A549 treated with DMSO at 1 μM for 4 hours (cell line): Measurements from ENCODE around the gene NUPR1. TPM values are rescaled to one million over a fixed set of nuclear protein-coding genes. Genes with fewer than 3 reads are reported as not detected.

Experiments
- total RNA-seq: library from RNA; stranded (reverse); fragments of 200-300 nt; extraction: Qiagen RNA extraction; gene quantifications from 5 replicates; pipeline ENCODE4 v1.2.3, GENCODE V29; 2022; ENCODE audit warnings: low read depth

Gene NUPR1, protein sequence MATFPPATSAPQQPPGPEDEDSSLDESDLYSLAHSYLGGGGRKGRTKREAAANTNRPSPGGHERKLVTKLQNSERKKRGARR
- 12.6 to 15.5 TPM (median 14.8 TPM) in 5 replicates for total RNA-seq

DNA sequence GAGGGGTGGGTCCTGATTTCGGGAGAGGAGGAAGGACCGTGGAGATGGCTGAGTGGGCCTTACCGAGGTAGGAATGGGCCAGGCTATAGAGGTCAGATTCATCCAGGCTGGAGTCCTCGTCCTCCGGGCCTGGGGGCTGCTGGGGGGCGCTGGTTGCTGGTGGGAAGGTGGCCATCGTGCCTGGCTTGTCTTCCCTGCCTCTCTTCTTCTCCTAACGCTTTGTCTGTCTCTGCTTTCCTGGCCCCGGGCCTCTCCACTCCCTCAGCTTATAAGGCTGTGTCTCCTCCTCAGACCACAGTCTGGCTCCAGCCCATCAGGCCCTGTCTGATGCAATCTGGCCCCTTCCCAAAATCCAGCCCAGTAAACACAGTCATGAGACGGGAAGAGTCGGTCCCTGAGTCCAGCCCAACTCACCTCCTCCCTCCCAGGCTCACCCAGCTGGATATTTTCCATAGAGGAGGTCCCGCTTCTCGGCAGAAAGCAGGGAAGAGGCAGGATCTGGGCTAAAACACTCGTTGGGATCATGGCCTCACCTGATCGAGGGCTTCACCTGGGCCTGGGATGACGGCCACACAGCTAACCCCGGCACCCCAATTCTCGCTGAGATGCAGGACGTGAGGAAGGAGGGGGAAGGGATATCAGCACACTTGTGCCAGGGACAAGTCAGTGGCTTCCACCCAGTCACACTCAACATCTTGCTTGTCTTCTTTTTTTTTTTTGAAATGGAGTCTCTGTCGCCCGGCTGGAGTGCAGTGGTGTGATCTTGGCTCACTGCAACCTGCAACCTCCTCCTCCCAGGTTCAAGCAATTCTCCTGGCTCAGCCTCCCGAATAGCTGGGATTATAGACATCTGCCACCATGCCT is at the start of gene NUPR1:
TSS of gene NUPR1 (minus strand) at position 242 of the 864 bp plus-strand sequence. CDS start at position 175, 67 bp downstream.

DNA sequence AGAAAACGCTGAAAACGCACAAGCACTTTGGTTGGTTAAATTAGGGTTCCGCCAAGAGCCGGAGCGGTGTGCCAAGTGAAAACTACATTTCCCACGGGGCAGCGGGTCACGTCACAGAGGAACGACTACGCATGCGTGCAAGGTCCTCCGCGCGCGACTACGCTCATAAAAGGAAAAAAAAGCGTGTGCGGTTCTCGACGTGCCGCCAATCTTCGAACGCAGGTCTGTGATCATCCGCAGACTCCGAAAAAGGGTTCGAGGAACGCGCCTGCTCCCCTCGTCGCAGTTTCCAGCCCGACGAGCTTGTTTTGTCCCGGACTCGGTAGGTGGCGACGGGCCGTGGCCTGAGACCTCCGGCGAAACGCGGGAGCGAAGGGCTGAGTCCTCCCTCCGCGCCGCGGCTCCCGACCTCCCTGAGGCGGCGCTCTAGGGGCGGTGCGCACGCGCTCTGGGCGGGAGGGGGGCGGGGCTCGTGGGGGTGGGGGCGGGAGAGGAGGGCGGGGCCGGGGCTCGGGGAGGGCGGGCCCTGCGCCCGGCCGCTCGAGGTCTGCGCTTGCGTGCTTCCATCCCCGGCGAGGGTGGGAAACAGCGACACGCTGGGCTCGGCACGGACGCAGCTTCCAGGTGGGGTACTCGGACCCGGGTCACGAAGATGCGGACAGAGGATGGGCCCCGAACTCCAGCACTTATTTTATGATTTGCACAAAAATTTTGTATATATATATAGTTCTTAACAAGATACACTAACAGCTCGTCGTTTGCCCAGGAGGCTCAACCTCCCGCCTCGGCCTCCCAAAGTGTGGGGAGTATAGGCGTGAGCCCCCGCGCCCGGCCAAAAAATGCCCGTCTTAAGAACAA is 15.2 kb upstream of the NUPR1 start, which contains the start of gene SGF29:
TSS of gene SGF29 (plus strand) at position 145 of the 858 bp plus-strand sequence. CDS start 27,150 bp downstream, outside the sequence.

DNA sequence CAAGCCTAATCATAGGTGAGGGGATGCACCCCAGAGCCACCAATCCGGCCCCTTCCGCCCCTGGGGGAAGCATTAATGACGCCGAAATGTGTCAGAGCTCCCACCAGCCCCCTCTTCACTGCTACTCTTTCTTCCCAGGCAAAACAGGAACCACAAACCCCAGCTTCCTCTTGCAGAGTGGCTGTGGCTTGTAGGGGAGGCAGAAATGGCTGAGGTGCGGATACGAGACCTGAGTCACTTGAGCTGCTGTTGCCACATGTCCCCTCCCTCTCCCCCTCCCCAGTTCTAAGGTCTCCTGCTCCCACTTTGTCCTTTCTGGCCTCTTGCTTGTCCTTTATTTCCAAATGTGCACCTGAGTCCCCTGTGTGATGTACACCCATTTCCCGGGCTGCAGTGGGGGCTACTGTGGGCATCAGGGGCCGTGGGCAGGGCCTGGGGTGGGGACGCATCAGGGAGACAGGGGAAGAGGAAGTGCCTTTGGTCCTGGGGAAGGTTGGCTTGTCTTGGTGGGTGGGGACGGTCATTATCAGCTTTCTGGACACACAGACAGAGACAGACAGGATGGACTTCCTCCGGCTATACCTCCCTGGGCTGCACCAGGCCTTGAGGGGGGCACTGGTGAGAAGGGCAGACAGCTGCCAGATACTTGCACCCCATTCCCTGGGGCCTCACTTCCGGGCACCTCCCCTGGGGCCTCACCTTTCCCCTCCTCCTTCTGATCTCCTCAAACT is 44.5 kb downstream of the NUPR1 start, which contains the start of gene APOBR:
TSS of gene APOBR (plus strand) at position 523 of the 731 bp plus-strand sequence. CDS start at position 562, 39 bp downstream.

DNA sequence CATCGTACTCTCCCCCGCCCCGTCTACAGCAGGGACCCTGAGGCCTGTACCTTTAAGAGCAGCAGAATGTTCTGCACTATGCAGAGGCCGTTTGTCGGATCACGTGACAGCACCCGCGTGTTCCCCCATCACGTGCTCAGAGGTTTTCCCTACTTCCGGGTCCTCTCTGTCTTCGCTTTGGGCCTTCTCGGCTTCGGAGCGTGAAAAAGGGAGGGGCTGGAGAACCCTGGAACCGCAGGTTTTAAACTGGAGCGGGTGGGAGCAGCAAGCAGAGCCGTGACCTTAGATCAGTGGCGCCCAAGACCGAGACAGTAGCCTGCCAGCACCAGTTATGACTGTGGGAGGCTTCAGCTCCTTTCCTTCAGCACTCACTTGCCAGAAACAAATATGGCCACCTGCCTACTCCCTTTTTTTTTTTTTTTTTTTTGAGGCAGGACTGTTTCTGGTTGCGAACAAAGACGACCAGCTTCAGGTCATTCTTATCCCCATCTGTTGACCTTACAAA is 46.8 kb downstream of the NUPR1 start, which contains the start of gene CLN3:
TSS of gene CLN3 (minus strand) at position 105 of the 505 bp plus-strand sequence. CDS start 315 bp downstream, outside the sequence.

Other genes with a start within 250 kb of the NUPR1 start
- 0.13 to 0.36 TPM (median 0.32 TPM) in 5 replicates for gene SBK1, start 246.4 kb downstream of the NUPR1 start, total RNA-seq
- gene NPIPB6, start 175.5 kb downstream of the NUPR1 start, total RNA-seq, result 0.85 to 2.7 TPM (median 1.9 TPM) in 5 replicates
- gene EIF3CL, start 135.1 kb downstream of the NUPR1 start, total RNA-seq, result 73.7 to 124 TPM (median 76.0 TPM) in 5 replicates
- 0.11 to 0.45 TPM (median 0.24 TPM) in 4 of 5 replicates, not detected in the other for gene NPIPB7, start 66.6 kb downstream of the NUPR1 start, total RNA-seq
- 20.3 to 35.8 TPM (median 33.5 TPM) in 5 replicates for gene CLN3, start 46.9 kb downstream of the NUPR1 start, total RNA-seq
- gene APOBR, start 44.3 kb downstream of the NUPR1 start, total RNA-seq, result 0.05 to 0.07 TPM (median 0.06 TPM) in 5 replicates
- gene IL27, start 32.1 kb downstream of the NUPR1 start, total RNA-seq, result not detected in 5 replicates
- gene SGF29, start 14.9 kb upstream of the NUPR1 start, total RNA-seq, result 18.6 to 23.1 TPM (median 21.3 TPM) in 5 replicates
- gene SULT1A2, start 58.1 kb upstream of the NUPR1 start, total RNA-seq, result 0.09 to 0.22 TPM (median 0.15 TPM) in 3 of 5 replicates, not detected in the others
- gene SULT1A1, start 71.1 kb upstream of the NUPR1 start, total RNA-seq, result 4.7 to 6.8 TPM (median 5.4 TPM) in 5 replicates
- 0.52 to 0.56 TPM in 2 of 5 replicates, not detected in the others for gene NPIPB8, start 99.1 kb upstream of the NUPR1 start, total RNA-seq
- 182 to 381 TPM (median 343 TPM) in 5 replicates for gene EIF3C, start 172.5 kb upstream of the NUPR1 start, total RNA-seq
- gene NPIPB9, start 212.8 kb upstream of the NUPR1 start, total RNA-seq, result 0.69 to 2.3 TPM (median 1.8 TPM) in 5 replicates